Parathyroid adenoma (tissue), 2 donors: ENCODE results near the gene CDC14A.
A peak's percentile ranks its signal among the peaks of the same experiment; 100 is the strongest.

Experiments used
- H2AFZ ChIP-seq: fragments of 300-600 bp; sonication (generic); one replicate; pipeline ENCODE4 v1.7.0; 2017; ENCODE audit warnings: antibody characterized with exemption, mild to moderate bottlenecking
- H3K27ac ChIP-seq: fragments of 300-600 bp; sonication (generic); one replicate; pipeline ENCODE4 v1.7.0; 2017
- H3K27me3 ChIP-seq: fragments of 300-600 bp; sonication (generic); one replicate; pipeline ENCODE4 v1.7.0; 2017; ENCODE audit warnings: low read length; ENCODE audit not compliant: control insufficient read depth, insufficient read depth
- H3K36me3 ChIP-seq: fragments of 300-600 bp; sonication (generic); one replicate; pipeline ENCODE4 v1.7.0; 2017; ENCODE audit warnings: low read length; ENCODE audit not compliant: control insufficient read depth, insufficient read depth
- H3K4me1 ChIP-seq: fragments of 300-600 bp; sonication (generic); one replicate; pipeline ENCODE4 v1.7.0; 2017; ENCODE audit warnings: control low read depth
- H3K4me2 ChIP-seq: fragments of 300-600 bp; sonication (generic); one replicate; pipeline ENCODE4 v1.7.0; 2017; ENCODE audit warnings: low read length
- H3K4me3 ChIP-seq: fragments of 300-600 bp; sonication (generic); one replicate; pipeline ENCODE4 v1.7.0; 2017; ENCODE audit warnings: low read depth, low read length
- H3K79me2 ChIP-seq: fragments of 300-600 bp; sonication (generic); one replicate; pipeline ENCODE4 v1.7.0; 2017; ENCODE audit warnings: control low read depth
- H3K9ac ChIP-seq: fragments of 300-600 bp; sonication (generic); one replicate; pipeline ENCODE4 v1.7.0; 2017; ENCODE audit warnings: mild to moderate bottlenecking
- H3K9me3 ChIP-seq: fragments of 300-600 bp; sonication (generic); one replicate; pipeline ENCODE4 v1.7.0; 2017; ENCODE audit warnings: low read length; ENCODE audit not compliant: control insufficient read depth
- TF ChIP-seq, protein P1 (sequence below): fragments of 300-600 bp; sonication (generic); IDR thresholded peaks from one replicate; pipeline ENCODE4 v1.7.0; 2017; ENCODE audit warnings: antibody characterized with exemption, mild to moderate bottlenecking
- donor health status: primary hyperparathyroidism.

The CDC14A gene

GRCh38 chr1:100353071-100353801, 930 bp downstream of the CDC14A start:
- H3K4me1 ChIP-seq = no peaks in the 10 kb centered on the region
- no peaks in the 10 kb centered on the region for H3K36me3 ChIP-seq
- peak overlapping the region; percentile 72 for H3K9ac ChIP-seq
- H3K79me2 ChIP-seq = no peaks in the 10 kb centered on the region
- no peaks in the 10 kb centered on the region for H3K9me3 ChIP-seq
- H3K4me2 ChIP-seq = peak overlapping the region; percentile 62
- peak overlapping the region; percentile 95 for H2AFZ ChIP-seq
- peak overlapping the region; percentile 86 for H3K27ac ChIP-seq
- TF ChIP-seq, protein P1, sequence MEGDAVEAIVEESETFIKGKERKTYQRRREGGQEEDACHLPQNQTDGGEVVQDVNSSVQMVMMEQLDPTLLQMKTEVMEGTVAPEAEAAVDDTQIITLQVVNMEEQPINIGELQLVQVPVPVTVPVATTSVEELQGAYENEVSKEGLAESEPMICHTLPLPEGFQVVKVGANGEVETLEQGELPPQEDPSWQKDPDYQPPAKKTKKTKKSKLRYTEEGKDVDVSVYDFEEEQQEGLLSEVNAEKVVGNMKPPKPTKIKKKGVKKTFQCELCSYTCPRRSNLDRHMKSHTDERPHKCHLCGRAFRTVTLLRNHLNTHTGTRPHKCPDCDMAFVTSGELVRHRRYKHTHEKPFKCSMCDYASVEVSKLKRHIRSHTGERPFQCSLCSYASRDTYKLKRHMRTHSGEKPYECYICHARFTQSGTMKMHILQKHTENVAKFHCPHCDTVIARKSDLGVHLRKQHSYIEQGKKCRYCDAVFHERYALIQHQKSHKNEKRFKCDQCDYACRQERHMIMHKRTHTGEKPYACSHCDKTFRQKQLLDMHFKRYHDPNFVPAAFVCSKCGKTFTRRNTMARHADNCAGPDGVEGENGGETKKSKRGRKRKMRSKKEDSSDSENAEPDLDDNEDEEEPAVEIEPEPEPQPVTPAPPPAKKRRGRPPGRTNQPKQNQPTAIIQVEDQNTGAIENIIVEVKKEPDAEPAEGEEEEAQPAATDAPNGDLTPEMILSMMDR = no peak
- H3K4me3 ChIP-seq = peak overlapping the region; percentile 84
- H3K27me3 ChIP-seq = no peaks in the 10 kb centered on the region

DNA sequence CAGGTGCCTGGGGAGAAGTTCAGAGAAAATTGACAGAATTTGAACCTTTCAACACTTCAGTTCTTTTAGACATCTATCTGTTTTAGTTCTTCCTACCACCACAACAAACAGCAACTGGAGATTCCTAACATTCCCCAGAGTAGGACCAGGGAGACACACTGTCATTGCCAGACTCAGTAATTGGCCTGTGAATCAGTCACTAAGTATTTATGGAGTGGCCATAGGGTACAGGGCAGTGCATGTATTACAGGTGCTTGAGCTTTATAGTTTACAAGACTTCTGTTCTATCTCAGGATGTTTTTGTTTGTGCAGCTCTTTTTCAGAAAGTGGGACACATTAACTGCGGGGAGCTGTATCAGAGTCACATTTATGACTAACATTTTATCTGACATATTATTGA, 1.7 kb downstream of the CDC14A start:
- Histone ChIP-seq H3K9me3 (no peaks in the 10 kb centered on the region), H3K27ac (no peak overlapping the region), H3K27me3 (no peaks in the 10 kb centered on the region), H3K4me3 (peak overlapping the region; percentile 84), H3K79me2 (no peaks in the 10 kb centered on the region), H3K9ac (no peak overlapping the region), H3K4me2 (peak overlapping the region; percentile 62), H2AFZ (no peak overlapping the region), H3K4me1 (no peaks in the 10 kb centered on the region), H3K36me3 (no peaks in the 10 kb centered on the region)
- TF ChIP-seq, protein P1 = no peak

- no peak overlapping the region for H3K9ac ChIP-seq
- no peaks in the 10 kb centered on the region for H3K9me3 ChIP-seq
- H2AFZ ChIP-seq = no peak overlapping the region
- peak overlapping the region; percentile 4 for H3K4me3 ChIP-seq
- TF ChIP-seq, protein P1 = no peak
- no peaks in the 10 kb centered on the region for H3K36me3 ChIP-seq
- H3K27me3 ChIP-seq = no peaks in the 10 kb centered on the region
- H3K79me2 ChIP-seq = no peaks in the 10 kb centered on the region
- peak overlapping the region; percentile 5 for H3K4me2 ChIP-seq
- H3K4me1 ChIP-seq = no peaks in the 10 kb centered on the region
- peak overlapping the region; percentile 44 for H3K27ac ChIP-seq
These were observed 2.7 kb downstream of the CDC14A start for GRCh38 chr1:100354971-100355394.

DNA sequence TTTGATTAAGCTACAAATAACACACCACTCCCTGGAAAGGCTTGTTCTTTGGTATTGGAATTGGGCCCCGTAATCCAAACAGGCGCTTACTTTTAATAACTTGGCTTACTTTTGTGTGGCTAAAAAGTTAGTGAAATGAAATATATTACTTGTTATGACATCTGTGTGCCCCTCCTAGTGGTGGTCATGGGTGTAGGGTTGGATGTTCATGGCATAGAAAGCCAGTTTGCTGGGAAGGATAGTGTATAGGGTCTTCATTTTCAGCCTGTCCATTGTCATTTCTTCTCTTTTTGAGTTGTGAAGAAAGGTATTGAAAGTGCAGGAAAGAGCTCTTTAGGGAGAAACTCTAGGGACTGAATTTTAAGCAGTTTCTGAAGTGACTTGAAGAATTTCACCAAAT, 5.9 kb downstream of the CDC14A start:
- no peaks in the 10 kb centered on the region for H3K9me3 ChIP-seq
- H3K79me2 ChIP-seq = no peaks in the 10 kb centered on the region
- no peaks in the 10 kb centered on the region for H3K36me3 ChIP-seq
- no peak overlapping the region for H2AFZ ChIP-seq
- TF ChIP-seq, protein P1 = no peak
- H3K4me2 ChIP-seq = no peak overlapping the region
- H3K27ac ChIP-seq = no peak overlapping the region
- H3K27me3 ChIP-seq = no peaks in the 10 kb centered on the region
- no peak overlapping the region for H3K9ac ChIP-seq
- H3K4me3 ChIP-seq = no peak overlapping the region
- peaks cover 10% of the 10 kb centered on the region for H3K4me1 ChIP-seq

GRCh38 chr1:100359139-100359538, 6.8 kb downstream of the CDC14A start:
- TF ChIP-seq, protein P1 = no peak
- no peak overlapping the region for H2AFZ ChIP-seq
- H3K79me2 ChIP-seq = peaks cover 2% of the 10 kb centered on the region
- no peak overlapping the region for H3K27ac ChIP-seq
- no peaks in the 10 kb centered on the region for H3K9me3 ChIP-seq
- peaks cover 10% of the 10 kb centered on the region for H3K4me1 ChIP-seq
- H3K4me2 ChIP-seq = no peak overlapping the region
- H3K27me3 ChIP-seq = no peaks in the 10 kb centered on the region
- no peak overlapping the region for H3K9ac ChIP-seq
- no peak overlapping the region for H3K4me3 ChIP-seq
- no peaks in the 10 kb centered on the region for H3K36me3 ChIP-seq
